Left hindlimb (tissue), 1 donor: Measurements from ENCODE around the gene LENEP.

Experiments
- DNase-seq: peaks from one replicate; pipeline ENCODE4 v3.0.0-alpha.2; 2018

The LENEP gene

DNA sequence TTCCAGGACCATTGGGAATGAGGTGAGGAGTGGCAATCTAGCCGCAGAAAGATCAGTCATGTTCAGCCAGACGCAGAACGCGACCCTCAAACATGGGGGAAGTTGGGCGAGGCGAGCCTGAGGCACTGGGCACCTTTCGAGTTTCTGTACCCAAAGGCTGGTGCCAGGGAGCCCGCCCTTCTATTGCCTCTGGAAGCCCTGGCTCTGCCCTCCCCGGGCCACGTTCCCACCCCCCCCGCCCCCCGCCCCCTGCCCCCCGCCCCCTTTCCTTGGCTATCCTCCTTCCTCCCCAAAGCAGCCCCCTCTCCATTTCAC, 7.0 kb downstream of the LENEP start:
- no peak for DNase-seq

GRCh38 chr1:155000726-155001424, 7.5 kb downstream of the LENEP start:
- peak; percentile 93 for DNase-seq

DNA sequence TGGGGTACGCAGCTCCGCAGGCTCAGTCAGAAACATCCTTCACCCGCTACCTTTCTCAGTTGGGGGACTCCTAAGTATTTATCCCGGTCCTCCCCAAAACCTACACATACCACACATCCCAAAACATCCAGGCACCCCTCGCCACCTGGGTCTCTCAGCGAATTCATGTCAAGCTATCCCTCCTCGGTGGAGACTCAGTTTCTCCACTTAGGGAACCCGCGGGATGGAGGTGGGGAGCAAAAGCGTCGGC, 8.0 kb downstream of the LENEP start:
- DNase-seq: no peak

DNA sequence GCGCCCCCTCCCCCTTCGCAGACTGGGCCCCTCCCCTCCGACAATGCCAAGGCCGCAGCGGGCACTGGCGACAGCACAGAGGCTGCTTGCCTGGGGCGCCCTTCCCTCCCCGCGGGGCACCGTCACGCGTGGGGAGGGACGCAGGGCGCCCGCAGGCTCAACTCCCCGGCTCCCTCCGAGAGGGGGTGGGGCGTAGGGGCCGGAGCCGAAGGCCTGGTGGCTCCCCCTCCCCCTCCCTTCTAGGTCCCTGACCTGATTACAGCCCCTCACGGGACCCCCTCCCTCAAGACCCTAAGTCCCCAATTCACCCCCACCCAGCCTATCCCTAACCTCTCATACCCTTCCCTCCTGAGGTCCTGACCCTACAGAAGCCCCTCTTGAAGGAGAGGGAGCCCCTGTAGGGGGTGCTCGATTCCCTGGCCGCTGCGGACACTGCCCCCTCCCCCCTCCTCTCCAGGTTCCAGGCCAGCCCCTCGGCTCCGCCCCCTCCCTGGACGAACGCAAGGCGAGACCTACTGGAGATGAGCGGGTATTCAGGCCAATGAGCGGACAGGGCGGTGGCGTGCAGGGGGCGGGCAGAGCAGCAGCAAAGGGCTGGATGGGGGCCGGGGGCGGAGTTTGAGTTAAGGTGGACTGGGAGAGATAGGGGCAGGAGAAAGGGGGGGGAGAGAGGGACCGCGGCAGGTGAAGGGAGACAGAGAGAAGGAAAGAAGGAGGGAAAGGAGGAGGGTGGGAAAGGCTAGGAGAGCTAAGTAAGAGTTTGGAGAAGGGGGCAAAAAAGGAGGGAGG, 8.5 kb downstream of the LENEP start:
- peak; percentile 100 for DNase-seq

GRCh38 chr1:155002464-155003226, 9.3 kb downstream of the LENEP start, which contains the start of gene ZBTB7B:
Gene ZBTB7B, plus strand, starts transcription at chr1:155002802. Its CDS starts 11,859 bp downstream, at chr1:155014661.
- DNase-seq: peak; percentile 65

GRCh38 chr1:155003227-155003765, 9.9 kb downstream of the LENEP start:
- peak; percentile 59 for DNase-seq

- DNase-seq: peak; percentile 69
These were observed 10.5 kb downstream of the LENEP start for GRCh38 chr1:155003766-155004351.

GRCh38 chr1:155004352-155005075, 11.1 kb downstream of the LENEP start:
- DNase-seq: peak; percentile 34

GRCh38 chr1:155005076-155006011, 12.0 kb downstream of the LENEP start:
- peak; percentile 34 for DNase-seq

DNA sequence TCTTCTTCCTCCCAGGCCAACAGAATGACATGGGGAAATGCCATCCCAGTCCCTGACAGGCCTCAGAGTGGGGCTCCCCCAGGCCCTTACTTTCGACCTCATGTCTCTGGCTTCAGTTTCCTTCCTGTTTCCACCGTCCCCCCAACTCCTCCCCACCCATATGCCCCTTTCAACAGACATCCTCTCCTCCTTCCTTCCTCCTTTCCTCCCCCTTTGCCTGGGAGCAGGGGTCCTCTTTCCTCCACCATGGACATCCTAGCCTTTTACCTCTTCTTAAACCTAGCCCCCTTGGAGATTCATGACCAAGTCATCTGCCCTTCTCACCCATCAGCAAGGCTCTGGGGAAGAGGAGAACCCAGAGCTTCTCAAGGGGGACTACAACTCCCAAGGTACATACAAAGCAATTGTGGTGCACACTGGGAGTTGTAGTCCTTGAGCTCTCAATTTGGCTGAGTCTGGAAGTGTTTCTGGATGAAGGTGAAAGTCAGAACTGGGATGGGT, 13.3 kb downstream of the LENEP start:
- peak; percentile 38 for DNase-seq

- DNase-seq: peak; percentile 34
These were observed 14.0 kb downstream of the LENEP start for GRCh38 chr1:155007251-155007828.

GRCh38 chr1:155008015-155008941, 14.9 kb downstream of the LENEP start:
- DNase-seq: peak; percentile 38

GRCh38 chr1:155009221-155009711, 15.9 kb downstream of the LENEP start:
- DNase-seq: peak; percentile 23

- DNase-seq: peak; percentile 4
These were observed 16.4 kb downstream of the LENEP start for GRCh38 chr1:155009742-155010141.

DNA sequence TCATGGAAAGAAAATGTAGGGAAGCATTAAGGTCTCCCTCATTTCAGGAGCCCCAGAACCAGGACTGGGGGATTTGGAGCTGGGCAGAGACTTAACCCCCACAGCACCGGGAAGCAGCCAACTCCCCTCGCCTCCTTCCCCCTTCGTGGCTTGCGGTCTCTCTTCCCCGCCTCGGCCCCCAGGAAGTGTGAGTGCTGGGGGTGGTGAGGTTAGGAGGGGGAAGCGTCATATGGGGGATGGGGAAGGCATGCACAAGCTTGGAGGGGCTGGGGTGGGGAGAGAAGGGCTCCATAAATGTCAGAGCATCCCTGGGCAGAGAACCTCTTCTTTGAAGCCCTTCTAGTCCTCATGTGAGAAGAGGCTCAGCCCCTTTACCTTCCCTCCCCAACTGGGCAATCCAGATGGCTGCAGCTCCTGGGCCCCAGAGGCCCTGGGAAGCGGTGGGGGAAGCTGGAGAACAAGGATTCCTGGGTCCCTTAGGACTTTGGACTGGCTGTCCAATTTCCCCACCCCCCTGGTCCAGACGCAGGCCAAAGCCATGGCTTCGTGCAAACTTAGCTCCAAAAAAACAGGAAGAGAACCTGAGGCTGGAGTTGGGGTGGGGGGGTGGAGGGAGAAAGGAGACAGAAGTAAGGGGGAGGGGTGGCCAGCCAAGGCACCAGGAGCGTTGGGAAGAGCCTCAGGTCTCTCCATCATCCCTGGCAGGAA, 17.0 kb downstream of the LENEP start:
- DNase-seq: peak; percentile 24

GRCh38 chr1:155011004-155011416, 17.6 kb downstream of the LENEP start:
- peak; percentile 21 for DNase-seq

DNA sequence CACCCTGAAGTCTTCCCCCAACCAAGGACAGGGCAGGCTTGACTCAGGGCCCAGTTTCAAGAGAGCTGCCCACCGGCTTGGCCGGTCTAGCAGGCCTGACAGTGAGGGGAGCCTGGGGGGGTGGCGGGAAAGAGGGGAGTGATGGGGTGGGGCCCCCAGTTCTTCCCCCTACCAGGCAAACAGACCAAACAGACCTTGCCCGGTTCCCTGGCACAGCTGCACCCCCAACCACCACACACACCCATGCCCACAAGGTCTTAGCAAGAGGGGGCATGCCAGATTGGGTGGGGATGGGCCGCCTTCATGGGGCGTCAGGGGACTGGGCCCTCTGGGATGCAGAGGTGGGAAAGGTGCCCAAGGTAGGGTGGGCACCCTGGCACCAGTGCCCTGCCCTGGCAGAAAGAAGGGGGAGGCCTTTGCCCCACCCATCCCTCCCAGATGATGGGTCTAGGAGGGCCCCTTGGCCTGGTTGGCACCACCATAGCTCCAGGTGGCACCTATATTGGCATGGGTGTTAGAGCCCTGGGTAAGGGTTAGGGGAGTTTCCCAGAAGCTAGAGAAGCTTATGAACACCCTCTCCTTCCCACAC, 18.1 kb downstream of the LENEP start:
- DNase-seq: peak; percentile 25

GRCh38 chr1:155012026-155012546, 18.7 kb downstream of the LENEP start:
- DNase-seq: peak; percentile 53
